Cardiac fibroblast (primary cell): ENCODE results near the gene PPP4R3B.
"Not testable (repeated sequence)": the region's sequence is repeated elsewhere in the genome, so short reads cannot be mapped to it uniquely, and the experiment has no call there.

ENCODE experiments used
- DNase-seq, 2 donors: peaks; one replicate each; pipeline versions ENCODE4 v3.0.0 to v3.0.0-alpha.2; 2010; ENCODE audit warnings: low read depth in 2 of 2
- H3K4me3 ChIP-seq, 2 donors: replicated peaks in 1 of 2; 1 replicate in 1 of 2; 2 replicates in 1 of 2; pipeline ENCODE4 v1.5.1; 2011; ENCODE audit warnings: low read depth in 2 of 2, low read length in 2 of 2, mild to moderate bottlenecking in 2 of 2, moderate library complexity in 1 of 2
- TF ChIP-seq, protein P1 (sequence below): IDR thresholded peaks from one replicate; pipeline ENCODE4 v1.5.1; 2011; ENCODE audit warnings: low read depth, mild to moderate bottlenecking, low read length, inconsistent platforms

PPP4R3B gene

DNA sequence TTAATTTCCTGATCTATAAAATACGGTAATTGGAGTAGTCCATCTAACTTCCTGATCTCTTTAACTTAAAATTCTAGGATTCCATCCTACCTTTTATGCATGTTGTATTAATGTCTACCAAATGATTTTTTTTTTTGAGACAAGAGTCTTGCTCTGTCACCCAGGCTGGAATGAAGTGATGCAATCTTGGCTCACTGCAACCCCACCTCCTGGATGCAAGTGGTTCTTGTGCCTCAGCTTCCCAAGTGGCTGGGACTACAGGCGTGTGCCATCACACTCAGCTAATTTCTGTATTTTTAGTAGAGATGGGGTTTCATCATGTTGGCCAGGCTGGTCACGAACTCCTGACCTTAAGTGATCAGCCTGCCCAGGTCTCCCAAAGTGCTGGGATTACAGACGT lies 50.1 kb downstream of the PPP4R3B start:
- DNase-seq, result peak in 1 of 2 donors; percentile 28
- H3K4me3 ChIP-seq, result no peak overlapping the region
- TF ChIP-seq, protein P1, sequence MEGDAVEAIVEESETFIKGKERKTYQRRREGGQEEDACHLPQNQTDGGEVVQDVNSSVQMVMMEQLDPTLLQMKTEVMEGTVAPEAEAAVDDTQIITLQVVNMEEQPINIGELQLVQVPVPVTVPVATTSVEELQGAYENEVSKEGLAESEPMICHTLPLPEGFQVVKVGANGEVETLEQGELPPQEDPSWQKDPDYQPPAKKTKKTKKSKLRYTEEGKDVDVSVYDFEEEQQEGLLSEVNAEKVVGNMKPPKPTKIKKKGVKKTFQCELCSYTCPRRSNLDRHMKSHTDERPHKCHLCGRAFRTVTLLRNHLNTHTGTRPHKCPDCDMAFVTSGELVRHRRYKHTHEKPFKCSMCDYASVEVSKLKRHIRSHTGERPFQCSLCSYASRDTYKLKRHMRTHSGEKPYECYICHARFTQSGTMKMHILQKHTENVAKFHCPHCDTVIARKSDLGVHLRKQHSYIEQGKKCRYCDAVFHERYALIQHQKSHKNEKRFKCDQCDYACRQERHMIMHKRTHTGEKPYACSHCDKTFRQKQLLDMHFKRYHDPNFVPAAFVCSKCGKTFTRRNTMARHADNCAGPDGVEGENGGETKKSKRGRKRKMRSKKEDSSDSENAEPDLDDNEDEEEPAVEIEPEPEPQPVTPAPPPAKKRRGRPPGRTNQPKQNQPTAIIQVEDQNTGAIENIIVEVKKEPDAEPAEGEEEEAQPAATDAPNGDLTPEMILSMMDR, result no peak

DNA sequence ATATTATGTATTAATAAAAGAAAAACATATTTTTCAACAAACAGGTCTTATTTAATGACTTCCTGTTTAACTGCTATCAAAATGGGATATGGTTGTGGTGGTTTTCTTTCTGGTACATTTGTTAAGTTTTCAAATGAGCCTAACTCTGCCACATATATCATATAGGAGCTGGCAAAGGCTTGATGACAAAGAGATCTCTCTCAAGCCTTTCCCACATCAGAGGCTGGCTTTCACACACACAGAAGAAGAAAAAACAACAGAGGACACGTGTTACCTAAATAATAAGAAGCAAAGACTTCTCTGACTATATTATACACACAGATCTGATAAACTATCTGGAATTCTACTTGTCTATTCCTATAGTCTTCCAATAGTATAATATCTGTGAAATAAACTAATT lies 51.8 kb downstream of the PPP4R3B start:
- no peak for DNase-seq
- no peak overlapping the region for H3K4me3 ChIP-seq
- TF ChIP-seq, protein P1, result no peak

DNA sequence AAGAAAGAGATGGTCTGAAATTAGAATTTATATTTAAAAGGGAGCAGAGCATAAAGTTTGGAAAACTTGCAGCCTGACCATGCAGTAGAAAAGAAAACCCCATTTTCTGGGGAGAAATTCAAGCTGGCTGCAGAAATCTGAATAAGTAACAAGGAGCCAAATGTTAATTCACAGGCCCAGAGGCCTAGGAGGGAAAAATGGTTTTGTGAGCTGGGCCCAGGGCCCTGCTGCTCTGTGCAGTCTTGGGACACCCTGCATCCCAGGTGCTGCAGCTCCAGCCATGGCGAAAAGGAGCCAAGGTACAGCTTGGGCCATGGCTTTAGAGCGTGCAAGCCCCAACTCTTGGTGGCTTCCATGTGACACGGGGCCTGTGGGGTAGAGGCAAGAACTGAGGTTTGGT lies 56.6 kb downstream of the PPP4R3B start:
- H3K4me3 ChIP-seq, result no peak overlapping the region
- TF ChIP-seq, protein P1, result no peak
- no peak for DNase-seq

DNA sequence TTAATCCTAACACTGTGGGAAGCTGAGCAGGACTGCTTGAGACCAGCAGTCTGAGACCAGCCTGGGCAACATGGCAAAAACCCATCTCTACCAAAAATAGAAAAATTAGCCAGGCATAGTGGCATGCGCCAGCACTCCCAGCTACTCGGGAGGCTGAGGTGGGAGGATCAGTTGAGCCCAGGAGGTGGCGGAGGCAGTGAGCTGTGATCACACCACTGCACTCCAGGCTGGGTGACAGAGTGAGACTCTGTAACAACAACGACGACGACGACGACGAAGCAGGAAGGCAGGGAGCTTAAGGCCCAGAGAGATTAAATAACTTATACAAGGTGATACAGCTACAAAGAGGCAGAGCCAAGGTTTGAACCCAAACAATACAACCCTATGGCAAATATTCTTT lies 60.6 kb downstream of the PPP4R3B start:
- no peak overlapping the region for H3K4me3 ChIP-seq
- no peak for DNase-seq
- TF ChIP-seq, protein P1, result no peak

DNA sequence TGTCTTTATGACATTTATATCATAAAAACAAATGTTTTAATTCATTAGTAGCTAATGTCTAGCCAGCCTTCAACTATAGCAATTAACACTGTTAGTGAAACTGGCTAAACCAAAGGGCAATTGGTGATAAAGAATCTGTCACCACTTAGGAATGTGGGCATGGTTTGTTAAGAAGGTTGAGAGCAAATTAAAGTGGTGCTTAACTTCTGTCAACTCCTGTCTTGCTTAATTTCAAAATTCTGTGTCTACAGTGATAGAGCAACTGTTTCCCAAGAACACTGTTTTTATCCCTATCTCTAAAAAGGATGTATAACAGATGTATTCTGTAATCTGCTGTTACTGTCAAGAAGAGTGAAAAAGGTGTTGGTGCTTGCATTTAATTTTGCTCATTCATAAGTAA lies 61.4 kb downstream of the PPP4R3B start:
- H3K4me3 ChIP-seq, result no peak overlapping the region
- peak; percentile 16 to 44 for DNase-seq
- TF ChIP-seq, protein P1, result no peak

DNA sequence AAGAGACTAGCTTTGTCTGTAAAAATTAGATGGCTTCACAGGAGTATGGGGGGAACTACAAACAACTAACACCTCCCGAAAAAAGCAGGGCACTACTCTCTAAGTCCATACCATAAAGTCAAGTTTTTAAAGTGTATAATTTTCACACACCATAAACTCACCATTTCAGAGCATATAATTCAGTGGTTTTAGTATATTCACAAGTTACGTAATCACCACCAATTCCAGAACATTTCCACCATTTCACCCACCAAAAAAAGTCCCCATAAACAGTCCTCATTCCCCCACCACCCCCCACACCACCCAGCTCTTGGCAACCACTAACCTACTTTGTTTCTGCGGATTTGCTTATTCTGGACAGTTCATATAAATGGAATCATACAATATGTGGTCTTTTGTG lies 64.1 kb downstream of the PPP4R3B start:
- DNase-seq, result no peak
- H3K4me3 ChIP-seq, result no peak overlapping the region
- TF ChIP-seq, protein P1, result no peak

DNA sequence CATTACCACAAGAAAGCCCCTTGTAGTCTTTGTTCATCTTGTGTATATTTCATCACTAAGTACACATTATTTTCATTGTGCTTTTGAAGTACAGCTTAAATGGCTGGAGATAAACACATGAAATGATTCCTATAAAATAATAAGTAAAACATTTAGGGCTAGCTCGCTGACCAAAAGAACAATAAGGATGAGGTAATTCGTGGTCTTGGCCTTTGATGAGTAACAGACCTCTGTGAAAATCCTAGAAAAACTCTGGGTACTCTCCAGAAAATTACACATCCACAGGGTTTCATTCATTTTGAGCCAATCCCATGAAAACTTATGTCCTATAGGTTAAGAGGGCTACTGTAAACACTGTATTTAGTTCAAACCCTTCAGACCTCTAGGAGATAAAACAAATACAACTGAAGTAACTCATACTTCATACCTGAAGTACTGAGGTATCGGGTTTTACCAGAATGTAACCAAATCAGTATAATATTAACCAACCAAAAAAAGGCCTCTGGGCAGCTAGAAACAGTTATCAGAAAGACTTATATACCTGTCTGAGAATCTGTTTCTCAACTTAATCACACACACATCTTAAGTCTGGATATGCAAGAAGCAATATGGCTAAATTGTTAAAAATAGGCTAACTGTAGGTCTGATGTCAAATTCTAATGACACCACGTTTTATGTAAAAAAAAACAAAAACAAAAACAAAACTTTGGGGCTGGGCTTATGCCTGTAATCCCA lies 66.9 kb downstream of the PPP4R3B start:
- TF ChIP-seq, protein P1, result no peak
- no peak overlapping the region for H3K4me3 ChIP-seq
- DNase-seq, result peak; percentile 69 to 89

DNA sequence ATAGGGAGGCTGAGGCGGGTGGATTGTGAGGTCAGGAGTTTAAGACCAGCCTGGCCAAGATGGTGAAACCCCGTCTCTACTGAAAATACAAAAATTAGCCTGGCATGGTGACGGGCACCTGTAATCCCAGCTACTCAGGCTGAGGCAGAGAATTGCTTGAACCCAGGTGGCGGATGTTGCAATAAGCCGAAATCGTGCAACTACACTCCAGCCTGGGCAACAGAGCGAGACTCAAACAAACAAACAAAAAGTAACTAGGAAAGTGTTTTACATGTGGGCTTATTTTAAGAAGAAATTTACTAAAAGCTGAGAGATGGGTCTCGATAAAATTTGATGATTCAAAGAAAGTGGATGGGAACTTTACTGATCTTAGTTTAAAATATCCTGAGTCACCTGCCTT lies 69.7 kb downstream of the PPP4R3B start:
- H3K4me3 ChIP-seq, result not testable (repeated sequence)

More for the DNA sequence above, 69.7 kb downstream of the PPP4R3B start:
- not testable (repeated sequence) for DNase-seq
